Measurements from ENCODE around the gene ARRDC1. TPM values are rescaled to one million over a fixed set of nuclear protein-coding genes. Genes with fewer than 3 reads are reported as not detected.

The ARRDC1 gene
- polyA plus RNA-seq, 1 of the 3 experiments (the other 2 are of a cell fraction), result 49.7 TPM

DNA sequence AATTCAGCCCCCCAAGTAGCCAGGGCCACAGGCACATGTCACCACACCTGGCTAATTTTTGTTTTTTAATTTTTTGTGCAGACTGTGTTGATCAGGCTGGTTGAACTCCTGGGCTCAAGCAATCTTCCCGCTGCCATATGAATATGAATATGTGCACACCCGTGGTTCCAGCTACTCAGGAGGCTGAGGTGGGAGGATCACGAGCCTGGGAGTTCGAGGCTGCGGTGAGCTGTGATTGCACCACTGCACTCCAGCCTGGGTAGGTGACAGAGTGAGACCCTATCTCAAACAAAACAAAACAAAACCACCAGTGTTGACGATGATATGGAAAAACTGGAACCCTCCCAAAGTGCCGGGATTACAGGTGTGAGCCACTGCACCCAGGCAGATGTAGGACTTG, 45.3 kb downstream of the ARRDC1 start:
- TF ChIP-seq, protein P1, sequence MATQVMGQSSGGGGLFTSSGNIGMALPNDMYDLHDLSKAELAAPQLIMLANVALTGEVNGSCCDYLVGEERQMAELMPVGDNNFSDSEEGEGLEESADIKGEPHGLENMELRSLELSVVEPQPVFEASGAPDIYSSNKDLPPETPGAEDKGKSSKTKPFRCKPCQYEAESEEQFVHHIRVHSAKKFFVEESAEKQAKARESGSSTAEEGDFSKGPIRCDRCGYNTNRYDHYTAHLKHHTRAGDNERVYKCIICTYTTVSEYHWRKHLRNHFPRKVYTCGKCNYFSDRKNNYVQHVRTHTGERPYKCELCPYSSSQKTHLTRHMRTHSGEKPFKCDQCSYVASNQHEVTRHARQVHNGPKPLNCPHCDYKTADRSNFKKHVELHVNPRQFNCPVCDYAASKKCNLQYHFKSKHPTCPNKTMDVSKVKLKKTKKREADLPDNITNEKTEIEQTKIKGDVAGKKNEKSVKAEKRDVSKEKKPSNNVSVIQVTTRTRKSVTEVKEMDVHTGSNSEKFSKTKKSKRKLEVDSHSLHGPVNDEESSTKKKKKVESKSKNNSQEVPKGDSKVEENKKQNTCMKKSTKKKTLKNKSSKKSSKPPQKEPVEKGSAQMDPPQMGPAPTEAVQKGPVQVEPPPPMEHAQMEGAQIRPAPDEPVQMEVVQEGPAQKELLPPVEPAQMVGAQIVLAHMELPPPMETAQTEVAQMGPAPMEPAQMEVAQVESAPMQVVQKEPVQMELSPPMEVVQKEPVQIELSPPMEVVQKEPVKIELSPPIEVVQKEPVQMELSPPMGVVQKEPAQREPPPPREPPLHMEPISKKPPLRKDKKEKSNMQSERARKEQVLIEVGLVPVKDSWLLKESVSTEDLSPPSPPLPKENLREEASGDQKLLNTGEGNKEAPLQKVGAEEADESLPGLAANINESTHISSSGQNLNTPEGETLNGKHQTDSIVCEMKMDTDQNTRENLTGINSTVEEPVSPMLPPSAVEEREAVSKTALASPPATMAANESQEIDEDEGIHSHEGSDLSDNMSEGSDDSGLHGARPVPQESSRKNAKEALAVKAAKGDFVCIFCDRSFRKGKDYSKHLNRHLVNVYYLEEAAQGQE (IDR thresholded peaks at IDR 0.05; ENCODE audit: low read depth, low read length), result no peak
- no peak for TF ChIP-seq RCOR1 (IDR thresholded peaks at IDR 0.05; ENCODE audit: low read length)
- no peak for TF ChIP-seq ZBTB33 (IDR thresholded peaks at IDR 0.05; ENCODE audit: borderline replicate concordance, low read depth)
- TF ChIP-seq, protein P2, sequence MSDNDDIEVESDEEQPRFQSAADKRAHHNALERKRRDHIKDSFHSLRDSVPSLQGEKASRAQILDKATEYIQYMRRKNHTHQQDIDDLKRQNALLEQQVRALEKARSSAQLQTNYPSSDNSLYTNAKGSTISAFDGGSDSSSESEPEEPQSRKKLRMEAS (IDR thresholded peaks at IDR 0.05; ENCODE audit: low read depth), result no peak
- WGBS (ENCODE audit: low lambda C conversion rate), result 93% methylated on average over 7 of the region's 7 CpGs
- ChIA-PET POLR2A (no interaction called here), CTCF (no interaction called here)
- H3K79me2 ChIP-seq (ENCODE audit: insufficient read depth), result peaks cover 99% of the 10 kb centered on the region
- no peaks in the 10 kb centered on the region for H3F3A ChIP-seq (replicated peaks; ENCODE audit: insufficient read depth)
- no peak overlapping the region for H3K4me3 ChIP-seq (ENCODE audit: low read depth in 2 of 2, low read length in 1 of 2)
- H3K4me1 ChIP-seq (ENCODE audit: control insufficient read depth in 1 of 2, insufficient read depth in 2 of 2, low read depth in 1 of 2, low read length in 1 of 2), result no peaks in the 10 kb centered on the region; a peak in 1 of 4 replicates
- no peaks in the 10 kb centered on the region for H3K27me3 ChIP-seq (ENCODE audit: insufficient read depth)
- no peaks in the 10 kb centered on the region for H3K9me2 ChIP-seq
- no peak overlapping the region for H3K4me2 ChIP-seq
- H3K9ac ChIP-seq, result no peak overlapping the region
- no peaks in the 10 kb centered on the region for H3K9me3 ChIP-seq
- DNase-seq, result no peak
- H2AFZ ChIP-seq (ENCODE audit: low read depth), result no peak overlapping the region
- H3K36me3 ChIP-seq (replicated peaks in 1 of 2; ENCODE audit: control insufficient read depth in 1 of 2, insufficient read depth in 2 of 2, low read length in 1 of 2), result peaks cover 0 to 18% of the 10 kb centered on the region in 2 experiments
- peaks cover 69% of the 10 kb centered on the region for H4K20me1 ChIP-seq (ENCODE audit: insufficient read depth)
- H3K27ac ChIP-seq (ENCODE audit: low read depth in 2 of 2, low read length in 1 of 2), result no peak overlapping the region

- Histone ChIP-seq H3K36me3 (replicated peaks in 1 of 2; ENCODE audit: control insufficient read depth in 1 of 2, insufficient read depth in 2 of 2, low read length in 1 of 2) (peaks cover 0 to 9% of the 10 kb centered on the region in 2 experiments), H3K4me2 (no peak overlapping the region), H3K9me3 (no peaks in the 10 kb centered on the region), H4K20me1 (ENCODE audit: insufficient read depth) (peaks cover 65% of the 10 kb centered on the region), H3K4me1 (ENCODE audit: control insufficient read depth in 1 of 2, insufficient read depth in 2 of 2, low read depth in 1 of 2, low read length in 1 of 2) (no peaks in the 10 kb centered on the region; a peak in 1 of 4 replicates), H3K9me2 (no peaks in the 10 kb centered on the region), H3K27ac (ENCODE audit: low read depth in 2 of 2, low read length in 1 of 2) (no peak overlapping the region), H3K27me3 (ENCODE audit: insufficient read depth) (no peaks in the 10 kb centered on the region), H3K79me2 (ENCODE audit: insufficient read depth) (peaks cover 97% of the 10 kb centered on the region), H3K4me3 (ENCODE audit: low read depth in 2 of 2, low read length in 1 of 2) (no peak overlapping the region), H2AFZ (ENCODE audit: low read depth) (no peak overlapping the region), H3F3A (replicated peaks; ENCODE audit: insufficient read depth) (peaks cover 3% of the 10 kb centered on the region), H3K9ac (no peak overlapping the region)
- ChIA-PET CTCF (interaction anchor here (1.0 kb wide), 2 partner anchors 16 to 35 kb away, joined by 3 to 4 read pairs; no protein-coding TSS in a partner anchor), POLR2A (no interaction called here)
- WGBS (ENCODE audit: low lambda C conversion rate), result over 99% methylated on average over 6 of the region's 6 CpGs
- TF ChIP-seq RAD21 (IDR thresholded peaks at IDR 0.05; ENCODE audit: low read length), result no peak
- TF ChIP-seq, protein P2 (IDR thresholded peaks at IDR 0.05; ENCODE audit: low read depth), result no peak
- no peak for TF ChIP-seq NFIC (IDR thresholded peaks at IDR 0.05; ENCODE audit: borderline replicate concordance)
- TF ChIP-seq RXRA (IDR thresholded peaks at IDR 0.05; ENCODE audit: borderline replicate concordance, low read depth), result no peak
- TF ChIP-seq, protein P3, sequence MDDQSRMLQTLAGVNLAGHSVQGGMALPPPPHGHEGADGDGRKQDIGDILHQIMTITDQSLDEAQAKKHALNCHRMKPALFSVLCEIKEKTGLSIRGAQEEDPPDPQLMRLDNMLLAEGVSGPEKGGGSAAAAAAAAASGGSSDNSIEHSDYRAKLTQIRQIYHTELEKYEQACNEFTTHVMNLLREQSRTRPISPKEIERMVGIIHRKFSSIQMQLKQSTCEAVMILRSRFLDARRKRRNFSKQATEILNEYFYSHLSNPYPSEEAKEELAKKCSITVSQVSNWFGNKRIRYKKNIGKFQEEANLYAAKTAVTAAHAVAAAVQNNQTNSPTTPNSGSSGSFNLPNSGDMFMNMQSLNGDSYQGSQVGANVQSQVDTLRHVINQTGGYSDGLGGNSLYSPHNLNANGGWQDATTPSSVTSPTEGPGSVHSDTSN (IDR thresholded peaks at IDR 0.05), result no peak
- TF ChIP-seq RCOR1 (IDR thresholded peaks at IDR 0.05; ENCODE audit: low read length), result no peak
- no peak for DNase-seq
Observed at GRCh38 chr9:137656416-137656815, 50.9 kb downstream of the ARRDC1 start.
